Lower leg skin (tissue), 4 donors: ENCODE measurements around the gene APP. TPM values are rescaled to one million over a fixed set of nuclear protein-coding genes. Genes with fewer than 3 reads are reported as not detected.

Experiments
- DNase-seq, 2 donors: peaks; one replicate each; pipeline ENCODE4 v3.0.0-alpha.2; 2019; ENCODE audit warnings: low spot score in 2 of 2
- H3K4me3 ChIP-seq: fragments of 200-600 bp; sonication (generic); 2 replicates; pipeline ENCODE4 v1.5.1; 2017; ENCODE audit warnings: mild to moderate bottlenecking, low read depth; ENCODE audit not compliant: poor library complexity, severe bottlenecking
- CTCF ChIP-seq, 3 donors: fragments of 450-650 bp; IDR thresholded peaks; one replicate each; pipeline ENCODE4 v1.5.1; 2016; ENCODE audit warnings: antibody characterized with exemption in 3 of 3, mild to moderate bottlenecking in 3 of 3, moderate library complexity in 2 of 3
- POLR2A ChIP-seq, 2 donors: fragments of 450-650 bp; IDR thresholded peaks; one replicate each; pipeline ENCODE4 v1.6.1; 2016 to 2017; ENCODE audit warnings: antibody characterized with exemption in 2 of 2, mild to moderate bottlenecking in 1 of 2, moderate library complexity in 1 of 2
- WGBS, 2 donors: methylation state at CpG; one replicate each; pipeline ENCODE4 v1.1.5; 2018; 5-methylcytosine and 5-hydroxymethylcytosine counted together
- intact Hi-C: fragments of 100-400 bp; cut with DNase I; formaldehyde crosslinking; loops from one replicate; pipeline ENCODE4 v1.15.0; 2023; ENCODE audit warnings: low total_unique reads
- total RNA-seq, 4 donors: library from RNA; depleted of rRNA; stranded (reverse); fragments of >200 nt; gene quantifications; one replicate each; pipeline ENCODE4 v1.1.0, GENCODE V29; 2016

APP gene
- total RNA-seq, 4 donors from 2014 or later: 240 to 403 (median 331) TPM

- H3K4me3 ChIP-seq: no peak overlapping the region
- no peak for DNase-seq
- intact Hi-C loops: no loop called here
- WGBS, 2 donors: 74 to 84% methylated on average over 7 of the region's 7 CpGs
- TF ChIP-seq POLR2A (IDR thresholded peaks at IDR 0.05) (no peak), CTCF (IDR thresholded peaks at IDR 0.05) (no peak)
These were observed 58.3 kb downstream of the APP start for GRCh38 chr21:26112127-26112742.

DNA sequence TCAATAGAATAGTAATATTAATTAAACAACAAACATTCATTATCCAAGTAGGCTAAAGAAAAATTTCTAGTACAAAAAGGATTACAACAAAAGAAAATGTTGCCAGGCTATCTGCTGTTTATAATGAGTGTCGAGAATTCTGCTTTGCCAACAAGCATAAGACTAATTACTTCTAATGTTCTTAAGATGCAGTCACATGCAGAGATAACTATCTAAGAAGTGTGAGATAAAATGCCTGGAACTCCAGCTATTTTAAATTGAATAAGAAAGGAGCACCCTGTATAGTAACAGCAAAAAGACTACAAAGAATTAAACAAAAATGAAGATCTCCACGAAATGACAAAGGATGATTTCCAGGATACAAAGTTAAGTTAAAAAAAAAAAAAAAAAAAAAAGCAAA is 59.9 kb downstream of the APP start:
- TF ChIP-seq POLR2A (IDR thresholded peaks at IDR 0.05) (no peak), CTCF (IDR thresholded peaks at IDR 0.05) (no peak)
- WGBS, 2 donors: 46 to 47% methylated on average over 2 of the region's 2 CpGs
- DNase-seq: no peak
- intact Hi-C loops: no loop called here
- H3K4me3 ChIP-seq: no peak overlapping the region

DNA sequence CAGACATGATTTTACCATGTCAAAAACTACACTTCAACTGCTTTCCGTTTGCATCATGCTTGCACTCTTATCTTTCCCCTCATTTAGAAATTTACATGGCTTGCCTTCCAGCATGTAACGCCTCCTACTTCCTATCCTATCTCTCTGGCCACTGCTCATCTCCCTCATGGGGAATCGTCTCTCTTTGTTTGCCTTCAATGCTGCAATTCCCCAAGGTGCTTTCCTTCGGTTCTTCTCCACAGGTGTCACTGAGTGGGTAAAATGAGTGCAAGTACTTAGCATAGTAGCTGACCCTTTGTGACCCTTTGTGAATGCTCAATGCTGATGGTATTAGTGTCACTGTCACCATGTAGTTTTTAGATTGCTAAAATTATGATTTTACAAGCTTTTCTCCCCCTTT is 63.1 kb downstream of the APP start:
- no peak overlapping the region for H3K4me3 ChIP-seq
- DNase-seq: no peak
- TF ChIP-seq CTCF (IDR thresholded peaks at IDR 0.05) (no peak), POLR2A (IDR thresholded peaks at IDR 0.05) (no peak)
- WGBS, 2 donors: 79 to 85% methylated on average over 4 of the region's 4 CpGs
- intact Hi-C loops: no loop called here

GRCh38 chr21:26106562-26106961 is 64.0 kb downstream of the APP start:
- no peak for DNase-seq
- WGBS, 2 donors: 80 to 88% methylated on average over 7 of the region's 7 CpGs

GRCh38 chr21:26105819-26106218 is 64.8 kb downstream of the APP start:
- no peak overlapping the region for H3K4me3 ChIP-seq
- intact Hi-C loops: no loop called here
- WGBS, 2 donors: 69 to 87% methylated on average over 5 of the region's 5 CpGs
- TF ChIP-seq POLR2A (IDR thresholded peaks at IDR 0.05) (no peak), CTCF (IDR thresholded peaks at IDR 0.05) (no peak)
- DNase-seq: no peak

More at GRCh38 chr21:26106562-26106961, 64.0 kb downstream of the APP start:
- no peak overlapping the region for H3K4me3 ChIP-seq
- TF ChIP-seq POLR2A (IDR thresholded peaks at IDR 0.05) (no peak), CTCF (IDR thresholded peaks at IDR 0.05) (no peak)
- intact Hi-C loops: no loop called here

DNA sequence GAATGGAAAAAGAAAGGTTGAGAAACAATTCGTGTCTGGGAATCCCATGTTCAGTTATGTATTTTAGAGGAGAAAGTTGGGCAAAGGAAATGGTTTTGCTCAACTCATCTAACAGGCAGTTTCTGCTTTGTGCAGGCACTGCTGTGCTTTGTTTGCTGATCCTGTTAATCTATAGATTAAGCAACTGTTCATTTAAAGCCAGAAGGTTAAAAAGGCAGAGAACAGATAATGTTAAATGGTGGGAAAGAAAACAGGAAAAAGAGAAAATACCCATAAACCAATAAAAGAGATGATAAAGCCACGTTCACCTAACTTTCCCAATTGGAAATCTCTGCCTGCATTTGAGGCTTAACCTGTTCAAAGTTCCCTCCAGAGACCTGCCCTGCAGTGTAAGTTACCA is 70.0 kb downstream of the APP start:
- 79 to 89% methylated on average over 2 of the region's 2 CpGs for WGBS, 2 donors
- intact Hi-C loops: no loop called here
- no peak for DNase-seq
- H3K4me3 ChIP-seq: no peak overlapping the region
- TF ChIP-seq CTCF (IDR thresholded peaks at IDR 0.05) (no peak), POLR2A (IDR thresholded peaks at IDR 0.05) (no peak)
